ENCODE measurements around the gene DENND1A.
A peak's percentile ranks its signal among the peaks of the same experiment; 100 is the strongest.

DENND1A gene

GRCh38 chr9:123620239-123620638 is 309.7 kb downstream of the DENND1A start:
- TF ChIP-seq CTCF (IDR thresholded peaks at IDR 0.05; ENCODE audit: borderline replicate concordance, control extremely low read depth, extremely low read depth, insufficient read depth, missing control alignments) = no peak
- no peak for DNase-seq (ENCODE audit: low spot score)

GRCh38 chr9:123617952-123618678 is 311.8 kb downstream of the DENND1A start:
- in situ Hi-C loops (cut with MboI; ENCODE audit: low sequenced_read_pairs, unreplicated experiment) = no loop called here
- DNase-seq (ENCODE audit: low spot score) = no peak
- no peak for TF ChIP-seq CTCF (IDR thresholded peaks at IDR 0.05; ENCODE audit: borderline replicate concordance, control extremely low read depth, extremely low read depth, insufficient read depth, missing control alignments)

More at GRCh38 chr9:123620239-123620638, 309.7 kb downstream of the DENND1A start:
- in situ Hi-C loops (cut with MboI; ENCODE audit: low sequenced_read_pairs, unreplicated experiment) = no loop called here

GRCh38 chr9:123617286-123617685 is 312.6 kb downstream of the DENND1A start:
- no peak for DNase-seq (ENCODE audit: low spot score)
- in situ Hi-C loops (cut with MboI; ENCODE audit: low sequenced_read_pairs, unreplicated experiment) = no loop called here
- no peak for TF ChIP-seq CTCF (IDR thresholded peaks at IDR 0.05; ENCODE audit: borderline replicate concordance, control extremely low read depth, extremely low read depth, insufficient read depth, missing control alignments)

GRCh38 chr9:123616707-123617106 is 313.2 kb downstream of the DENND1A start:
- no peak for TF ChIP-seq CTCF (IDR thresholded peaks at IDR 0.05; ENCODE audit: borderline replicate concordance, control extremely low read depth, extremely low read depth, insufficient read depth, missing control alignments)
- DNase-seq (ENCODE audit: low spot score) = no peak
- in situ Hi-C loops (cut with MboI; ENCODE audit: low sequenced_read_pairs, unreplicated experiment) = no loop called here

- TF ChIP-seq CTCF (IDR thresholded peaks at IDR 0.05; ENCODE audit: borderline replicate concordance, control extremely low read depth, extremely low read depth, insufficient read depth, missing control alignments) = no peak
- peak; percentile 32 for DNase-seq (ENCODE audit: low spot score)
These were observed 314.5 kb downstream of the DENND1A start for GRCh38 chr9:123615381-123615780.

GRCh38 chr9:123614306-123615263 is 315.3 kb downstream of the DENND1A start:
- in situ Hi-C loops (cut with MboI; ENCODE audit: low sequenced_read_pairs, unreplicated experiment) = no loop called here
- no peak for DNase-seq (ENCODE audit: low spot score)
- TF ChIP-seq CTCF (IDR thresholded peaks at IDR 0.05; ENCODE audit: borderline replicate concordance, control extremely low read depth, extremely low read depth, insufficient read depth, missing control alignments) = no peak

More at GRCh38 chr9:123615381-123615780, 314.5 kb downstream of the DENND1A start:
- in situ Hi-C loops (cut with MboI; ENCODE audit: low sequenced_read_pairs, unreplicated experiment) = no loop called here
